NCI-H1930 (cell line): ENCODE results near the gene FLT1.

Source experiments
- DNase-seq, 2 experiments: peaks; one replicate each; lab custom pipeline; 2025; lab: John Stamatoyannopoulos, UW

FLT1 gene

DNA sequence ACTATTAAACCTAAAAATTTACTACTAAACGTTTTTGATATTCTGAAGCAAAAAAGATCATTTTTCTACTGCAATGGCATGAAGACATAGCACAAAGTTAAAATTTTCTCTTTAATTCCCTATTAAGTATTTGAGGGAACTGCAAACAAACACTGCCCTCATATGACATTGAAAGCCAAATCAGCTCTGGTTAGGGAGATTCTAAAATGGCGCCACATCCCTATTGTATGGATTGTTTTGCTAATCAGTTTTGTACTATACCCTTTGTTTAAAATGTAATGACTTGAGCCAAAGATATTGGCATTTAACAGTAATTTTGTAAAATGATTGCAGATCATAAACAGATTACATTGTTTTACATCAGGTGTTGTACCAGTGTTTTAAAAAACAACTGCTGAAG lies 65.8 kb downstream of the FLT1 start:
- no peak for DNase-seq

DNA sequence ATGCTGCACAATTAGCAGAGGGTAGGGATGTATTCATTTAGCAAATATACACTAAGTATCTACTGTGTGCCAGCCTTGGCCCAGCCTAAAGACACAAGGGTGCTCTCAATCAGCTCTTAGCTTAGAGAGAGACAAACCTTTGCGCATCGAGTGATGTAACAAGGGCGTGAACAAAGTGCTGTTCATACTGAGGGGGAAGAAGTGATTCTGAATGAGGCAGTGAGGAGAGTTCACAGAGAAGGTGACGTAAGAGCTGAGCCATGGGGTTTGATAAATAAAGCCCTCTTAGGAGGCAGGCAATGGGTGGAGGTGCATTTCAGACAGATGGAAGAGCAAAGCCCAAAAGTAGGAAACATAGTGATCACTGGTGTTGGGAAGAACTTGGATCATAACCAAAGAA lies 68.5 kb downstream of the FLT1 start:
- DNase-seq: no peak

DNA sequence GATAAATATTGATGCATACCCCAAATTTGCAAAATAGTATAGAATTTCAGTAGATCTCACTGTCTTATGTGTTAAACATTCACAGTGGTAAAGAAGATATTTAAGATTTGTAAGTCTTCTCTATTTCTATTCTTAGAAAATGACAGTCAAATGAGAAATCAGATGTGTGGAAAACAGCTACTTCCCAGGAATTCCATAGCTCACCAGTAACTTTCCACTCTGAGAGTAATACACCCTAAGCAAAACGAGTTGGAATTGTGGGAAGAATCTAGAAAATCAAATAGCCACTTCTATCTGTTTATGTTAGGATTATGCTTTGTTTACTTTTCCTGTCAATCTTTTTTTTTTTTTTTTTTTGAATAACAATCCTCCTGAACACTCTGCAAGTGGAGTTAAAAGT lies 69.1 kb downstream of the FLT1 start:
- no peak for DNase-seq

DNA sequence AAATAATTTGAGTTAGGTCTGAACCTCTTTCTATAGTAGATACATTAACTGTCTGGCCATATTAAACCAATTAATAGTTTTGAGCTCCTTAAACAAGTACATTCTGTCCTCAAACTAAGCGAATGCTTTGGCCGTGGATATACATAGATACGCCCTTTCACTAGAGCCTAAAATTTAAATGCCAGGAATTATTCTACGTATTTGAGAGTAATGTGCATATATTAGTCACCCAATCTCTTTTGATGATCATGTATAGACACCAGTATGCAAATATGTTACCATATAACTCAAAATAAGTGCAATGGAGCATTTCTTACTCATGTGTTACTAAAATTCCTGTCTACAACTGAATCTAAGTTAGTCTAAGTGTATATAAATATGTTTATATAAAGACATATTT lies 70.4 kb downstream of the FLT1 start:
- DNase-seq: no peak

DNA sequence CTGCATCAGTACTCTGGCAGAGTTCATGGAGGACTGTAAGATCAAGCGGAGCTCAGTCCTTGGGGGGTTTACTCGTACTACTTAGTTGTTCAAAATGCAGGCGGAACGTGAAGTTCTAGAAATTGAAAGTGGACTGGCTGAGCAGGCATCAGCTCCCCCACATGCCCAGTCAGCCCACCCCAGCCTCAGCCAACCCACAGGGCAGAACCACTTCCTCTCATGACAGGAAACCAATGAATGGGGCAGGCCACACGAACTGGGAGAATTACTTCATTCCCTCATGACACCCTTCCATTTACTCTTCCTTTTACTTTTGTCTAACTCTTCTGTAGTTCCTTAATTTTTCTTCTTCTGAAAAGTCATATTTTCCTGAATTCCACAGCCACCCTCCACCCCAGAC lies 71.9 kb downstream of the FLT1 start:
- no peak for DNase-seq

DNA sequence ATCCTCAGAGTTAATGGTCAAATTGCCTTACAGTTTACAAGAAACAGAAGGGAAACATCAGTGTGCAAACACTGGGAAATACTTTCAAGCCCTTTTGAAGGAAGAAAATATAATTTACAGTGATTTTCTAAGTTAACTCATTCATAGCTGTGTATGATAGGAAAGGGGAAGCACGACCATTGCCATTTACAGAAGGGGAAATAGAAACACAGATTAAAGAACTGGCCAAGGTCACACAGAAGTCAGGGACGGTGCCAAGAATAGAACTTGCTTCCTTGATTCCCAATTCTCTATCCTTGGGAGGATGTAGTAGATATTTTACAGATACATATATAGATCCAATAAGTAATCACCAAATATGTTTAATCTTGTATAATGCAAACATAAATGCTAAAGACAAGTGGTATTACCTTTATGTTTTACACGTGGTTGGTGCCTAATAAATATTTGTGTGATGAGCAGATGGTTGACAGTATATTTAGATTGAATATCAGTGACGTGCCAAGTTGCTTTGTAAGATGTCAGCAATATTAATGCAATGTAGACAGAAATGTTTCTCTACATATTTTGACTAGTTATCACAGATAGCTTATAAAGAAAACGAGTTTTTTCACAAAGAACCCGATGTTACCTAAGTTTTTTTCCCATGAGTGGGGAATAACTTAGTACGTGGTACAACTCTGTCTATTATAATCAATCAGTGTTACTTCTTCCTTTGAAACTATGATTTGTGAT lies 73.1 kb downstream of the FLT1 start:
- no peak for DNase-seq

DNA sequence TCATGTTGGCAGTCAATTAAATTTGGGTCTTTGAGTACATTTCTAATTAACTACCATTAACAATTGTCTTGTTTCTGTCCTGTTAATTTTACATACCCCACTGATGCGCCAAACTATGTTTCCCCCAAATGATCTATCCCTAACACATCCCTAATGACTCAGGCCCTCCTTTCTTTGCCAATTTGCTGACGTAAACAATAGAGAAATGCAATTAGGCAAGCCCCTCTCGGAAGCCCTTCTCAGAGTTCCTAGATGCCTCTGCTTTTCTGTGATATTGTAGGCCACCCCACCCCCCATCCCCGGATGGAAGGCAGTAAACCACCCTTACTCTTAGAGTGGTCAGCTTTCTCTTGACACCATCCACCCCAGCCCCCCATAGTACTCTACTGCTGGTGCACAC lies 74.2 kb downstream of the FLT1 start:
- no peak for DNase-seq

DNA sequence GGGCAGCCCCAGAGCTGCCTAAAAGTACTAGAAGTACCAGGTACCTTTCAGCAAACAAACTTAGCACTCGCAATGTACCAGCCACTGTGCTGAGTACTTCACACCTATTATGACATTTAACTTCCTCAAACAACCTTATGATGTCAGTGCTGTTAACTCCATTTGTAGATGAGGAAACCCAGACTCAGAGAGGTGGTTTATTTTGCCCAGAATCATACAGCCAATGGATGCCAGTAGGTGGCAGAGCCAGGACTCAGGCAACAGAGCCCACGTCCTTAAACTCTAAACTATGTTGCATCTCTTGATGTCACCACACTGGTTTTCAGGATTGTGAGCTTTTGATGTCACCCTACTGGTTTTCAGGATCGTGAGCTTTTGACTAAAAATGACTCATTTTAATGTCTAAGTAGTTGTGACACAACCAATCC lies 78.9 kb downstream of the FLT1 start:
- no peak for DNase-seq

DNA sequence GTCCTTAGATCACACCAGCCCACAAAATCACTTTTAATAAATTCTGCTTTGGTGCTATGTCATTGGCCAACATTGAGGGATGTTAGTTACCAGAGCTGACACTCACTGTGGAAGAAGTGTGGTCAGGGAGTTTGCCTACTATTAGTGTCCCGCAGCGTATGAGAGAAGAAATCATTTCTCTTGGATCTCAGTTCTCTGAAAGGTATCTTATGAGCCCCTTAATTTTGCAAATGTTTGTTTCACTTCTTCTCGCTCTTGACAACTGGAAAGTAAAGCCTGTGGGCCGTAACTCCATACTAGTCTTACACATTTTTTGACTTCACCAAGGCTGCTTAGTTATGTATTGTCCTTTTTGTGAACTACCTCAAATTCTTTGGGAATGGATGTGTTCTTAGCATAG lies 80.9 kb downstream of the FLT1 start:
- no peak for DNase-seq

DNA sequence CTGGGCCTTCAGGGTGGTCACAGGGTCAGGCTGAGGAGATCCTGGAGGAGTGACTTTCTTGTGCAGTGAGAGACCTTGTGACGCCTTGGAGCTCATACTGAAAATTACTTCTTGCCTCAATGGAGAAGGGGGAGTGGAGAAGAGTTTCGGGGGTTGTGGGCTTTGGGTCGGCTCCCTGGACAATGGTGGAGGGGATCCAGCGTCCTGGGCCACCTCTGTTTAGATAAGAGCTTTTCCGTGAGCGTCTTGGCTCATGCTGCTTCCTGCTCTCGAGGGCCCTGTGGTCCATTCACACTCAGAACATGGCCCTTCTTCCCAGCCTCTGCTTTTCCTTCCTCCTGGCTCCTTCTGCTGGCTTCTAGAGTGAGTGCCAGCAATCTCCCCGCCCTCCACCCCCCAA lies 81.9 kb downstream of the FLT1 start:
- DNase-seq: no peak

DNA sequence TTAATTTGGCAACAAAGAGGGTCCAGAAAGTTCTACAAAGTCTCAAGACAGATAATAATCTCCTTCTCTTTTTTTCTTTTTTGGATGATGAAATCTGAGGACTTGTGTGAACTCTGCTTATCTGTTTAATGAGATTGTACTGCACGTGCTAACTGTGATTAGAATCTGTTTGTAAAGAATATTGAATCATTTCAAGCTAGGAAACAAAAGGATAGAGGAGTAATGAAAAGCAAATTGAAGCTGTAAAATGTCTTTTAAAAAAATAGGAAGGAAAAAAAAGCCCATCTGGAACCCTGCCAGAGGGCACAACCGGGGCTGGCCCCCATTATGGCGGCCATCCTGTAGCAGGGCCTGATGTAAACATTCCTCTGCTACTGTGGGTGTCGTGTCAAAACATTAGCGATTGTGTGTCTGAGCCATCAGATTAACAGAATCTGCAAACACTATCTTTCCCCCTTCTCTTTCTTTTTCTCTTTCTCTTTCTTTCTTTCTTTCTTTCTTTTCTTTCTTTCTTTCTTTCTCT lies 83.0 kb downstream of the FLT1 start:
- no peak for DNase-seq

DNA sequence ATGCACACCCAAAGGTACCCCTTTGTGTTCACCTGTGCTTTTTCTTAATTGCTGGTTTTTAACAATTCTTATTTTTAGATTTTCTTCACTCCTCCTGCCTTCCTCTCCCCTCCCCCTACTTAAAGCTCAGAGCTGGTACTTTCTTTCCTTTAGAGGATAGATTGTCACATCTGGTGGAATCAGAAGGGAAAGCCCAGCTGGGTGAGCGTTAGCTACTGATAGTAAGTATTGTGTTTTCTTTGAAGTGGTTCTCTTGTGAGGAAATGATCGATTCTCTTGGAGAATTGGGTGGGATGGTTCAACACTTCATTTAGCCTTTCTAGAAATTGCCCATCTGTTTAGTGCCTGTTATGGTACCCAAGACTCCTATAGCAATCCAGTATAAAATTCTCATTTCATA lies 84.8 kb downstream of the FLT1 start:
- no peak for DNase-seq

DNA sequence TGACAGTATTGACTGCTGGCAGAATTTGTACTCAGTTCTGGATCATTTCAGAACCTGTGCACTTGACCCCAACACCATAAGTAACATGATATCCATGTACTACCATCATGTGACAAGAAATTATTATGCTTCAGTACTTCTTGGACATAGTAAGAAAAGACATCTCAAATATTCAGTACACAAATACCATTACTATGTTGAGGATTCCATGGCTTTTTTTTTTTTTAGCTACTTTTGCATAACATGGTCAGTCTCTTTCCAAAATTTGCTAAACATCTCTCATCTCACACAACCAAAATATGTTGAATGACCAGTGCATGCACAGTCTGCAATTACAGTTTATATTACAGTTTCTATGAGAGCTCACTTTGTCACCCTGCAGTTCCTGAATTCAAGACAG lies 85.3 kb downstream of the FLT1 start:
- no peak for DNase-seq

DNA sequence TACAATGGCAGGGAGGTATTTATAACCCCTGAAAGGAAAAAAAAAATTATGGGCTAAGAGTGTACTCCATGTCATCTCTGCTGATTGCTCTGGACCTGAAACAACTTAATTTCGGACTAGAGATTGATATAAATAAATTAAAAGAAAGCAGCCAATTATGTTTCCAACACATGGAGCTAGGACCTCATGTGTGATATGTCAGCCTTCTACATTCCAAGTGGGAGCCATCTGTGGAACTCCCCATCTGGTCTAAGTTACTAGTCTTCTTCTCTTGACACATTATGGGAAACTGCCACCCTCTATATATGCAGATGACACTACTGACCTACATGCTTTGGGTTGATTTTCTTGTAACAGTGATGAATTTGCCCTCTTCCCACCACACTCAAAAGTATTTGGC lies 86.1 kb downstream of the FLT1 start:
- no peak for DNase-seq

DNA sequence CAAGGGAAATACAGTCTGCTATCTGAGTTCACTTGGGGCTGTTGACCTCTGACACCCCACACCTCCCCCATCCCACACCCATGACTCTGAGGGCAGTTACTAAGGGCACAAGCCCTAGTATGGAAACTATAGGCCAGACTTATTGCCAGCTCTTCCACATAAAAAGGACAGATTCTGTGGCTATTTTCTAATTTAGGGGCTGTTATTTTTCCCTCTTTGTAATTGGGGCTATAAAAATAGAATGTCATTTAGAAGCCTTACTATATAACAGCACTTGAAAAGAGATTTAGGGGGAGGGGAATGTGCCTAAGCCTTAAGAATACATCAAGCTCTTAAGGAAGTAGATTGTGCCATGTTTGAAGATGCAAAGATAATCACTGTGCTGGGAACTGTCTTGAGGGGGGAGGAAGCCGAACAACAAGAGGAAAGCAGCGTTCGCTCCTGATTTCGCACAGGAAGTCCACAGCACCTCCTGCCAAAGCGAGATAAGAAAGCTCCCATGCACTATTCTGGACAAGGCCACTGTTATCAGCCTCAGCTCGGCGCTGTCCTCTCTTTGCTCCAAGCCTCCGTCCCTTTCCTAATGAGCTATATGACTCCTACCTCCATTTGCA lies 86.6 kb downstream of the FLT1 start:
- DNase-seq: no peak

DNA sequence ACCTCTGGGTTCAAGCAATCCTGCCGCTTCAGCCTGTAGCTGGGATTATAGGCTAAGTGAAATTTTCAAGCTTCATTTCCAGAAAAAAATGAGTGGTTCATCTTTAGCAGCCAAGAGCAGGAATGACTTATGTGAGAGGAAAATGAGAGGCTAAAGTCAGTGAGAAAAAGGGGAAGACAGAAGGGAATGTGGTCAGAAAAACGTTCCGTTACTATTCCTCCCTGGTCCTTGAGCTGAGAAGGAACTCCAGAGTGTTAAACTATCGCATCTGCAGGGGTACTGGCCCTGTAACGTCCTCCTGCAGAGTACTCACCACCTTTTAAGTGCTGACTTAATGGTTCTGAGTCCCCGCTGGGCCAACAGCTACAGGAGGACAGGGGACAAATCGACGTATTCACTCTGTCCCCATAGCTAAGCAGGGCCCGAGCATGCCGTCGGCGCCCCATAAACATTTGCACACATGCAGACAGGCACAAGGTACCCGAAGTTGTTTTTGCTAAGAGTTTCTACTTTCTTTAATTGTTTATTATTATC lies 88.1 kb downstream of the FLT1 start:
- DNase-seq: no peak

DNA sequence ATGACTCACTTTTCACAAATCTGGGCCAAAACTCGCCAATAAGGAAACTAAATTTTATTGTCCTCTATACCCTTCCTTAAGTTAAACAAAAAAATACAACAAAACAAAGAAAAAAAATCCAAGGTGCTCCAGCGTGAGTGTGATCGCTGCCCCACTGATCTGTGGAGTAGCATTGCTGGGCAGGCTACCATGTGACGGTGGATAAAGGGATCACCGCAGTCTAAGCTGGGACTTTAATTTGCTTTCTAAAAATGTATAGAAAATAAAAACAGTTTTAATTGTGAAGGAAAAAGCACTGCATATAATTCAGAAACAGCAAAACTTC lies 92.9 kb downstream of the FLT1 start:
- no peak for DNase-seq

DNA sequence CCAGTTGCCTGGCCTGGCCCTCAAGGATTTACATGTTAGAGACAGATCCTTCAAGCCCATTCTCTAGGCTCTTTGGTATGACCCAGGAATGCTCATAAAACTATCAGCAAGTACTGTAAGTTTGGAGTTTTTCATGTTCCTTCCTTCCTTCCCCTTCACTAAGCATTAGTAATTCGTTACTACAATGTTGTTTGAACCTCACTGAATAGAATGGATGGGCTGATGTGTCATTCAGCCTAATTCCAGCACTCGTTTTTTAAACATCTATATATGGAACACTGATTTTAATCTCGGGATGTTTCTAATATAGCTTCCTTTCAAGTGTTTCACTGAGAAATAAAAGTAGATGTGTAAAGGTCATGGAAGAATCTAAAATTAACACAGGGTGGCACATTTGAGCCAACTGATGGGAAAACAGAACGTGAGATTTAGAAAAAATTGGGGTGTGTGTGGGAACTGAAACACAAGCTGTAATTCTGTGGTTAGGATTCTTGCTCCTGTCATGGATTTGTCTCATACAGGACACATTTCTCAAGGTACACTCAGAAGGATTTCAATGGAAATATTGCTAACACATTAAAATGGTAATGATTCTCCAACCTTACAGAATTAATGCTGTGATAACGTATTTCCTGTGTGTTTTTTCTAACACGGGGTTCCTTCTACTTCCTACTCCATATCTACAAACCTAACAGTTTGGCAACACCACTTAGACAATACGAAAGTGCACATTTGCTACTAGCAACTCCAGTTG lies 93.4 kb downstream of the FLT1 start:
- no peak for DNase-seq

DNA sequence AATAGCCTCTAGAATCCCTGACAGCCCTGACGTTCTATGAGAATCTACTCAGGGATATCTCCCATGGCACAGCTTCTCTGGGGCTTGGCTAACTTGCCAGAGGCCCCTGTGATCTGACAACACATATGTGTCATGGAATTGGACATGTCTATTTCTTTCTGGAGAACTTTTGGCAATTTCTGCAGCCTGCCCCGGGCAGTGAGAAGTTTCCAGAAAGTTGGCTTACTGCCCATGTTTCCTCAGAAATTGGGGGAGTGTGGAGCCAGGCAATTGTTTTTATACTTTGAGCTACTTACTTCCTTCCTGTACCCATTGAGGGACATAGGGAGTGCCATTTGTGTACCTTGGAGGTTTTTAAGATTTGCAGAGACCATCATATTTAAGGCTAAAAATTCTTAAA lies 98.9 kb downstream of the FLT1 start:
- DNase-seq: no peak

DNA sequence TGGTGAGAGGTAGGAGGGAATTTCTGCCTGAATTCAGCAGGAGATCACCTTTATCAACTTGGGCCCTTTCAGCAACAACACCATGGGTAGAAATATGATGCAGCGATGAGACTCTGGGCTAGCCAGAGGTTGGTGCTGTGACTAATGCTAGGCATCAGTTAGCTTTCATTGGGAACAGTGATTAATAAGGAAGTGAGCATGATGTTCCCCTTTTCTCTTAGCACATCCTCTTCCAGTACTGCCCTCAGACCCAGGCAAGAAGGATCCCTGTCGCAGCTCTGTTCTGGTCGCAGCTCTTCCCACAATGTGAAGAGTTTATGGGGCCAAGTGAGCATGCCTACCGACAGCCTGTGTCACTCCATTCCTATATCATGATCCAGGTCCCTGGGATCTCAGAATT lies 100.5 kb downstream of the FLT1 start:
- no peak for DNase-seq

DNA sequence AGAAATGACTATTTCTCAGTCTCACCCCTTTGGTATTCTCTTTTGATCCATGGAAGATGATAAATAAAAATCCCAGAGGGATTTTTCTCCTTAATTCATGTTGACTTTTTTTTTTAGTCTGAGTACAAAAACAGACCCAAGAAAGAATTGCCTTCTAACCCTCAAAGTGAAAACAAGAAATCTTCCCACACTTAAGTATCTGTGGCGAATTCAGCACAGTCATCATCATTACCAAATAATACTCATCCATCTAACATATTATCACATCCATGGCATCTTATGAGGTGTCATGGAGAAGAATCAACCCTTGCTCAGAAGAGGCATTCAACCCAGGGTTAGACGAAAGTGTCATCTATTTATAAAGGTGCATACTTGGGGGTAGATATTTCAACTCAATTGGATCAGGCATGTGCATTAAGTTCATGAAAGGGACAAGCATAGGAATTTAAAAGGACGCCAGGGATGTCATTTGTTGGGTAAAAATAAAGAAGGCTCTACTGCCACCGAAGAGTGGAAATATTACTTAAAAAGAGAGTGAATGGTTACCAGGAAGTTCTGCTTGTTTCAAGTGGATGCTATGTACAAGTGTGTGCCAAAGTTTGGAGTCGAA lies 101.9 kb downstream of the FLT1 start:
- no peak for DNase-seq

DNA sequence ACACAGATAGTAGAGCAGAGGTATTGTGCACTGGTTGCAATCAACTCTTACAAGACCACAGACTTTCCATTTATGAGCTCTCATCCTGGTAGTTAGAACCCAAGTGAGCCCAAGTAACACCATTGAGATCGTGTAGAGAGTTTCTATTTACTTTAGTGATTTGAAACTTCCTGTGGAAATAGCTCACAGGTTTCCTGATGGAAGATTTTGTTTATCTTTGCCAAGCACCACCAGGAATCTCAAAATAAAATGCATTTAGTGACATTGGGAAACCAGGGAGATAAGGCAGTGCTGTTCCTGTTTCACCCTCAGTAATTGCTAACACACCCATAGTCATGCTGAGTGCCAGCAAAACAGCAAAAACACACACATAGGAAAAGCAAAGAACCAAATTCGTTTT lies 102.5 kb downstream of the FLT1 start:
- no peak for DNase-seq
